K562 (cell line): ENCODE data around the gene SRD5A1. TPM values are rescaled to one million over a fixed set of nuclear protein-coding genes. Genes with fewer than 3 reads are reported as not detected.

Experiments used
- BACH1 ChIP-seq: fragments of 200-800 bp; sonication (Bioruptor generic); IDR thresholded peaks from 2 replicates; pipeline ENCODE4 v1.6.1; 2016; ENCODE audit warnings: missing genetic modification characterization, missing compliant biosample characterization
- CTCF ChIP-seq, 3 experiments: IDR thresholded peaks in 2 of 3; conservative IDR thresholded peaks in 1 of 3; 2 replicates each; pipeline ENCODE4 v1.5.1; 2011 to 2012; ENCODE audit warnings: low read length in 3 of 3, mild to moderate bottlenecking in 3 of 3, control low read depth in 2 of 3, improper control_type of control experiment in 1 of 3, inconsistent platforms in 1 of 3, low read depth in 1 of 3, mixed read lengths in 1 of 3, moderate library complexity in 1 of 3; ENCODE audit not compliant: insufficient read depth in 2 of 3
- FOXJ3 ChIP-seq: sonication (generic); formaldehyde crosslinking; IDR thresholded peaks from 2 replicates; pipeline ENCODE4 v1.4.0; 2020; ENCODE audit warnings: mild to moderate bottlenecking, missing genetic modification reagents
- GABPB2 ChIP-seq: fragments of 250-450 bp; sonication (Bioruptor Pico); conservative IDR thresholded peaks from 2 replicates; pipeline ENCODE4 v1.5.1; 2021; ENCODE audit warnings: mild to moderate bottlenecking
- HSF4 ChIP-seq: fragments of 250-450 bp; sonication (Bioruptor Pico); IDR thresholded peaks from 2 replicates; pipeline ENCODE4 v2.1.2; 2022; ENCODE audit warnings: mild to moderate bottlenecking, moderate library complexity, borderline replicate concordance
- KDM5B ChIP-seq: fragments of 200-600 bp; sonication (generic); IDR thresholded peaks from 2 replicates; pipeline ENCODE4 v1.6.1; 2012; ENCODE audit warnings: low read depth, mild to moderate bottlenecking, moderate library complexity, low read length, control low read depth, inconsistent platforms; ENCODE audit not compliant: insufficient replicate concordance
- MCM7 ChIP-seq, 2 experiments: fragments of 450-650 bp; IDR thresholded peaks; 2 replicates each; pipeline ENCODE4 v1.6.1; 2016 to 2018
- MIER1 ChIP-seq: fragments of 450-650 bp; IDR thresholded peaks from 2 replicates; pipeline ENCODE4 v1.6.1; 2016; ENCODE audit warnings: antibody characterized with exemption, mild to moderate bottlenecking, low read depth
- NFIC ChIP-seq: fragments of 450-650 bp; IDR thresholded peaks from 2 replicates; pipeline ENCODE4 v1.6.1; 2017; ENCODE audit warnings: mild to moderate bottlenecking, inconsistent platforms
- SIN3B ChIP-seq: fragments of 450-650 bp; IDR thresholded peaks from 2 replicates; pipeline ENCODE4 v1.6.1; 2017; ENCODE audit warnings: low read depth, mild to moderate bottlenecking, moderate library complexity
- SNIP1 ChIP-seq: fragments of 450-650 bp; IDR thresholded peaks from 2 replicates; pipeline ENCODE4 v1.7.1; 2017; ENCODE audit warnings: low read depth, mild to moderate bottlenecking
- TSHZ1 ChIP-seq: fragments of 250-450 bp; sonication (Bioruptor Pico); IDR thresholded peaks from 2 replicates; pipeline ENCODE4 v1.4.0; 2020; ENCODE audit warnings: mild to moderate bottlenecking, moderate library complexity
- ZNF121 ChIP-seq: sonication (generic); formaldehyde crosslinking; conservative IDR thresholded peaks from 2 replicates; pipeline ENCODE4 v1.8.0; 2022; ENCODE audit warnings: missing genetic modification reagents
- polyA plus RNA-seq, 8 experiments: library from polyadenylated mRNA; depleted of rRNA in 4 of 8; stranded (reverse) in 5 of 8; unstranded in 3 of 8; fragments of >200 nt; fragmentation: Nextera tagmentation in 2 of 8; fragmentation: Illumina TruSeq in 1 of 8; extraction: Ambion mirVana in 2 of 8; extraction: Trizol in 1 of 8; gene quantifications; 2 replicates each; pipeline versions ENCODE4 v1.2.1 to v1.2.3, GENCODE V29; 2011 to 2014; ENCODE audit warnings: inconsistent platforms in 1 of 8, missing spikeins in 1 of 8
- total RNA-seq, 7 experiments: library from RNA; depleted of rRNA in 6 of 7; stranded (reverse); fragments of >200 nt in 6 of 7; fragmentation: Illumina TruSeq in 2 of 7; extraction: Trizol in 2 of 7; gene quantifications; 2 replicates each; pipeline versions ENCODE4 v1.2.1 to v1.2.3, GENCODE V29; 2011 to 2021; ENCODE audit warnings: low replicate concordance in 1 of 7
- TF ChIP-seq, protein P1 (sequence below), 2 experiments: fragments of 450-650 bp; formaldehyde crosslinking in 1 of 2; IDR thresholded peaks; 2 replicates each; pipeline versions ENCODE4 v1.4.0 to v1.6.1; 2014 to 2020; ENCODE audit warnings: mild to moderate bottlenecking in 2 of 2, borderline replicate concordance in 1 of 2, low read depth in 1 of 2

Gene SRD5A1
- total and polyA plus RNA-seq, 9 of the 15 experiments (the other 6 are each of a cell fraction or from before 2014, with no cell fraction given): 1.3 to 22.6 (median 8.1) TPM

GRCh38 chr5:6675784-6676491, 42.7 kb downstream of the SRD5A1 start (continued):
- TF ChIP-seq BACH1 (no peak), SNIP1 (no peak), GABPB2 (CRISPR knock-in tag) (no peak), NFIC (peak; percentile 94), FOXJ3 (CRISPR knock-in tag) (no peak), ZNF121 (CRISPR knock-in tag) (no peak), MIER1 (peak; percentile 66; the same call in 1 of the 2 replicates), KDM5B (no peak), MCM7 (IDR thresholded peaks at IDR 0.05) (no peak), TSHZ1 (CRISPR knock-in tag) (no peak), HSF4 (no peak), SIN3B (no peak), CTCF (IDR thresholded peaks at IDR 0.05 in 2 of 3, conservative IDR thresholded peaks at IDR 0.05 in 1 of 3; ENCODE audit: insufficient read depth in 2 of 3, low read depth in 1 of 3, low read length in 3 of 3) (peak; percentile 22 to 33 (median 25); a peak in 2 of 6 replicates)
- TF ChIP-seq, protein P1, sequence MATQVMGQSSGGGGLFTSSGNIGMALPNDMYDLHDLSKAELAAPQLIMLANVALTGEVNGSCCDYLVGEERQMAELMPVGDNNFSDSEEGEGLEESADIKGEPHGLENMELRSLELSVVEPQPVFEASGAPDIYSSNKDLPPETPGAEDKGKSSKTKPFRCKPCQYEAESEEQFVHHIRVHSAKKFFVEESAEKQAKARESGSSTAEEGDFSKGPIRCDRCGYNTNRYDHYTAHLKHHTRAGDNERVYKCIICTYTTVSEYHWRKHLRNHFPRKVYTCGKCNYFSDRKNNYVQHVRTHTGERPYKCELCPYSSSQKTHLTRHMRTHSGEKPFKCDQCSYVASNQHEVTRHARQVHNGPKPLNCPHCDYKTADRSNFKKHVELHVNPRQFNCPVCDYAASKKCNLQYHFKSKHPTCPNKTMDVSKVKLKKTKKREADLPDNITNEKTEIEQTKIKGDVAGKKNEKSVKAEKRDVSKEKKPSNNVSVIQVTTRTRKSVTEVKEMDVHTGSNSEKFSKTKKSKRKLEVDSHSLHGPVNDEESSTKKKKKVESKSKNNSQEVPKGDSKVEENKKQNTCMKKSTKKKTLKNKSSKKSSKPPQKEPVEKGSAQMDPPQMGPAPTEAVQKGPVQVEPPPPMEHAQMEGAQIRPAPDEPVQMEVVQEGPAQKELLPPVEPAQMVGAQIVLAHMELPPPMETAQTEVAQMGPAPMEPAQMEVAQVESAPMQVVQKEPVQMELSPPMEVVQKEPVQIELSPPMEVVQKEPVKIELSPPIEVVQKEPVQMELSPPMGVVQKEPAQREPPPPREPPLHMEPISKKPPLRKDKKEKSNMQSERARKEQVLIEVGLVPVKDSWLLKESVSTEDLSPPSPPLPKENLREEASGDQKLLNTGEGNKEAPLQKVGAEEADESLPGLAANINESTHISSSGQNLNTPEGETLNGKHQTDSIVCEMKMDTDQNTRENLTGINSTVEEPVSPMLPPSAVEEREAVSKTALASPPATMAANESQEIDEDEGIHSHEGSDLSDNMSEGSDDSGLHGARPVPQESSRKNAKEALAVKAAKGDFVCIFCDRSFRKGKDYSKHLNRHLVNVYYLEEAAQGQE (IDR thresholded peaks at IDR 0.05; ENCODE audit: borderline replicate concordance): no peak
- TF ChIP-seq, protein P1 (CRISPR knock-in tag; IDR thresholded peaks at IDR 0.05; ENCODE audit: low read depth): no peak
